HFFc6 (cell line): ENCODE measurements around the gene RBM5. TPM values are rescaled to one million over a fixed set of nuclear protein-coding genes. Genes with fewer than 3 reads are reported as not detected.

Experiments
- DNase-seq: peaks from one replicate; pipeline ENCODE4 v3.0.0-alpha.2; 2018
- H3K27ac Mint-ChIP-seq: 2 replicates; pipeline ENCODE4 v1.8.0; 2020; ENCODE audit warnings: mild to moderate bottlenecking, mixed read lengths
- H3K27me3 Mint-ChIP-seq: 2 replicates; pipeline ENCODE4 v1.8.0; 2021; ENCODE audit warnings: mild to moderate bottlenecking, moderate library complexity, mixed read lengths; ENCODE audit not compliant: insufficient read depth
- H3K36me3 Mint-ChIP-seq: 2 replicates; pipeline ENCODE4 v1.8.0; 2021; ENCODE audit warnings: low read depth, mixed read lengths
- H3K4me1 Mint-ChIP-seq: 2 replicates; pipeline ENCODE4 v1.8.0; 2020; ENCODE audit warnings: low read depth, mixed read lengths
- H3K4me3 Mint-ChIP-seq: 2 replicates; pipeline ENCODE4 v1.8.0; 2020; ENCODE audit warnings: mild to moderate bottlenecking, moderate library complexity, mixed read lengths
- H3K9me3 Mint-ChIP-seq: 2 replicates; pipeline ENCODE4 v1.8.0; 2020; ENCODE audit warnings: mild to moderate bottlenecking, mixed read lengths
- total RNA-seq, 6 experiments: library from RNA; stranded (reverse); fragmentation: NEBNext Ultra II Directional; extraction: Animal tissue kit (Norgen Biotek cat#: 25700); gene quantifications; 2 replicates in 1 of 6; 3 replicates in 5 of 6; pipeline ENCODE4 v1.2.3, GENCODE V29; 2021
- TF ChIP-seq, protein P1 (sequence below): fragments of 200-600 bp; sonication (generic); IDR thresholded peaks from 2 replicates; pipeline ENCODE4 v1.5.0; 2021; ENCODE audit warnings: antibody characterized with exemption, mild to moderate bottlenecking

RBM5 gene
- total RNA-seq, 6 experiments from 2014 or later, result 69.3 to 83.8 (median 78.5) TPM

- Mint-ChIP-seq H3K4me1 (peaks cover 41% of the 10 kb centered on the region), H3K36me3 (no peaks in the 10 kb centered on the region), H3K27me3 (peaks cover 6% of the 10 kb centered on the region), H3K9me3 (no peaks in the 10 kb centered on the region), H3K4me3 (peak overlapping the region; percentile 64), H3K27ac (no peak overlapping the region)
- TF ChIP-seq, protein P1, sequence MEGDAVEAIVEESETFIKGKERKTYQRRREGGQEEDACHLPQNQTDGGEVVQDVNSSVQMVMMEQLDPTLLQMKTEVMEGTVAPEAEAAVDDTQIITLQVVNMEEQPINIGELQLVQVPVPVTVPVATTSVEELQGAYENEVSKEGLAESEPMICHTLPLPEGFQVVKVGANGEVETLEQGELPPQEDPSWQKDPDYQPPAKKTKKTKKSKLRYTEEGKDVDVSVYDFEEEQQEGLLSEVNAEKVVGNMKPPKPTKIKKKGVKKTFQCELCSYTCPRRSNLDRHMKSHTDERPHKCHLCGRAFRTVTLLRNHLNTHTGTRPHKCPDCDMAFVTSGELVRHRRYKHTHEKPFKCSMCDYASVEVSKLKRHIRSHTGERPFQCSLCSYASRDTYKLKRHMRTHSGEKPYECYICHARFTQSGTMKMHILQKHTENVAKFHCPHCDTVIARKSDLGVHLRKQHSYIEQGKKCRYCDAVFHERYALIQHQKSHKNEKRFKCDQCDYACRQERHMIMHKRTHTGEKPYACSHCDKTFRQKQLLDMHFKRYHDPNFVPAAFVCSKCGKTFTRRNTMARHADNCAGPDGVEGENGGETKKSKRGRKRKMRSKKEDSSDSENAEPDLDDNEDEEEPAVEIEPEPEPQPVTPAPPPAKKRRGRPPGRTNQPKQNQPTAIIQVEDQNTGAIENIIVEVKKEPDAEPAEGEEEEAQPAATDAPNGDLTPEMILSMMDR, result peak; percentile 32; the same call in 1 of the 2 replicates
- no peak for DNase-seq
Observed at GRCh38 chr3:50154476-50154839, 65.7 kb downstream of the RBM5 start.

DNA sequence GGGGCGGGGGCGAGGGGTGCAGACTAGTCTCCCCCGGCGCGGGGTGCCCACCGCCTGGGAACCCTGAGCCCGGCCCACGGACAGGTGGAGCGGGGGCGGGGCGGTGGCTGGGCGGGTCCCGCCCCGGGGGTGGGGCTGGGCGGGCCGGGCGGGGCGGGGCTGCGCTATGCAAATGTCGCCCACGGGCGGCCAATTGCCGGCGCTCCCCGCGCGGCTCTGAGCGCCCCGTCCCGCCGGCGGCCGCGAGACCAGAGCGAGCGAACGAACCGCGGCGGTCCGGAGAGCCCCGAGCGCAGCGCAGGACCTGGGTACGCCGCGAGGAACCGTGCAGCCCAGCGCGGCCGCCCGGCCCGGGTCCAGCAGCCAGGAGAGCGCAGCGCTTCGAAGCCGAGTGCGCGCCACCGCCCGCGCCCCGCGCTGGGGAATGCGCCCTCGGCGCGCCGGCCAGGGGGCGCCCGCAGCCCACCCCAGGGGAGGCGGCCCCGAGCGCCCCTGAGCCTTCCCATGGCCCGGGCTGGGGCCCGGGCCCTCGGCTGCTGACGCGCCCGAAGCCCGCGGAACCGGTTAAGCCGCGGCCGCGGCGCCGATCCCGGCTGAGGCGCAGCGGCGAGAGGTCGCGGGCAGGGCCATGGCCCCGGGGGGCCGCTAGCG is 66.2 kb downstream of the RBM5 start, which contains the start of gene SEMA3F:
Gene SEMA3F, plus strand, starts transcription at position 485 of the 651 bp plus-strand sequence. CDS start 4,299 bp downstream, outside the sequence.
- peak; percentile 45 for DNase-seq
- H3K27me3 Mint-ChIP-seq, result peaks cover 6% of the 10 kb centered on the region
- TF ChIP-seq, protein P1, result no peak
- H3K4me3 Mint-ChIP-seq, result peak within 1 kb of the TSS; percentile 88
- H3K9me3 Mint-ChIP-seq, result no peaks in the 10 kb centered on the region
- H3K36me3 Mint-ChIP-seq, result no peaks in the 10 kb centered on the region
- H3K27ac Mint-ChIP-seq, result peak within 1 kb of the TSS; percentile 67; the same call in 1 of the 2 replicates
- H3K4me1 Mint-ChIP-seq, result peaks cover 41% of the 10 kb centered on the region

GRCh38 chr3:50155491-50155878 is 66.8 kb downstream of the RBM5 start:
- Mint-ChIP-seq H3K27ac (peak overlapping the region; percentile 67; the same call in 1 of the 2 replicates), H3K36me3 (no peaks in the 10 kb centered on the region), H3K27me3 (peaks cover 6% of the 10 kb centered on the region), H3K4me3 (peak overlapping the region; percentile 88), H3K9me3 (no peaks in the 10 kb centered on the region), H3K4me1 (peaks cover 41% of the 10 kb centered on the region)
- TF ChIP-seq, protein P1, result no peak
- no peak for DNase-seq

DNA sequence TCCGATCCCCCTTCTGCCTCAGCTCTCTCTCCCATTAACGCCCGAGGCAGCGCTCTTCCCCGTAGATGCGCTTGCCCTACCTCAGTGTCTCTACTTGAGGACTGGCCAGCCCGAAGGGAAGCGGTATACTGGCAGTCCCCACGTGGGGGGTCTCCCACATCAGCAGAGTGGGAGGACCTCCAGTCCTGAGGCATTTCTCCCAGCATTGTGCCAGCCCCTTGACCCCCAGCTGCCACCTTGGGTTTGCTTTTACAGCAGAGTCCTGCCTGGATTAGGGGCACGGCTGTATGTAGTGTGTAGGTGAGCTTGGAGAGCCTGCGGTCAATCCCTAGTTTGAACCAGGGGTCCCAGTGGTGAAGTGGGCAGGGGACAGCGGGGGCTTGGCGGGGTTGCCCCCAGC is 67.2 kb downstream of the RBM5 start:
- Mint-ChIP-seq H3K9me3 (no peaks in the 10 kb centered on the region), H3K27me3 (peaks cover 6% of the 10 kb centered on the region), H3K4me1 (peaks cover 41% of the 10 kb centered on the region), H3K36me3 (no peaks in the 10 kb centered on the region), H3K27ac (peak overlapping the region; percentile 67; the same call in 1 of the 2 replicates), H3K4me3 (peak overlapping the region; percentile 88)
- DNase-seq, result no peak
- TF ChIP-seq, protein P1, result no peak

- no peaks in the 10 kb centered on the region for H3K36me3 Mint-ChIP-seq
- TF ChIP-seq, protein P1, result no peak
- no peak for DNase-seq
- H3K27ac Mint-ChIP-seq, result peak overlapping the region; percentile 67
- peaks cover 50% of the 10 kb centered on the region for H3K4me1 Mint-ChIP-seq
- H3K4me3 Mint-ChIP-seq, result peak overlapping the region; percentile 88
- no peaks in the 10 kb centered on the region for H3K9me3 Mint-ChIP-seq
- peaks cover 6% of the 10 kb centered on the region for H3K27me3 Mint-ChIP-seq
Observed at GRCh38 chr3:50156549-50157493, 68.1 kb downstream of the RBM5 start.
